Thymus (tissue), 11 donors: Measurements from ENCODE around the gene CAMTA1. TPM values are rescaled to one million over a fixed set of nuclear protein-coding genes. Genes with fewer than 3 reads are reported as not detected.
A peak's percentile ranks its signal among the peaks of the same experiment; 100 is the strongest.
"Not testable (repeated sequence)": the region's sequence is repeated elsewhere in the genome, so short reads cannot be mapped to it uniquely, and the experiment has no call there.

Experiments
- DNase-seq, 9 donors: peaks; one replicate each; pipeline ENCODE4 v3.0.0-alpha.2; 2013; ENCODE audit warnings: low spot score in 9 of 9, low read depth in 6 of 9, missing footprints in 1 of 9
- H3K27ac ChIP-seq, 2 donors: one replicate each; pipeline ENCODE4 v1.5.1; 2013; ENCODE audit warnings: control low read depth in 1 of 2, low read depth in 1 of 2, low read length in 1 of 2, mild to moderate bottlenecking in 1 of 2, moderate library complexity in 1 of 2
- H3K27me3 ChIP-seq, 2 donors: one replicate each; pipeline ENCODE4 v1.5.1; 2013; ENCODE audit warnings: low read length in 1 of 2; ENCODE audit not compliant: control insufficient read depth in 2 of 2, insufficient read depth in 1 of 2
- H3K36me3 ChIP-seq, 2 donors: one replicate each; pipeline ENCODE4 v1.5.1; 2013; ENCODE audit warnings: low read length in 1 of 2, mild to moderate bottlenecking in 1 of 2, moderate library complexity in 1 of 2; ENCODE audit not compliant: control insufficient read depth in 2 of 2, insufficient read depth in 2 of 2
- H3K4me1 ChIP-seq, 2 donors: one replicate each; pipeline ENCODE4 v1.5.1; 2013; ENCODE audit warnings: low read length in 2 of 2; ENCODE audit not compliant: control insufficient read depth in 2 of 2, insufficient read depth in 2 of 2
- H3K4me3 ChIP-seq, 2 donors: one replicate each; pipeline ENCODE4 v1.5.1; 2013; ENCODE audit warnings: low read length in 2 of 2, control low read depth in 1 of 2, mild to moderate bottlenecking in 1 of 2
- H3K9me3 ChIP-seq, 2 donors: one replicate each; pipeline ENCODE4 v1.5.1; 2013; ENCODE audit warnings: low read length in 1 of 2, mild to moderate bottlenecking in 1 of 2; ENCODE audit not compliant: control insufficient read depth in 2 of 2, insufficient read depth in 1 of 2
- WGBS: extraction: QIAGEN DNeasy Blood & Tissue Kit; methylation state at CpG from one replicate; pipeline ENCODE4 v1.1.7; 2013; 5-methylcytosine and 5-hydroxymethylcytosine counted together
- polyA plus RNA-seq: library from polyadenylated mRNA; stranded (reverse); fragments of 200-250 nt; gene quantifications from one replicate; pipeline ENCODE4 v1.2.3, GENCODE V29; 2013
- total RNA-seq: library from RNA; stranded (reverse); fragments of 120-200 nt; gene quantifications from one replicate; pipeline ENCODE4 v1.2.4, GENCODE V29; 2013
- donor health status: healthy.

Gene CAMTA1
- total and polyA plus RNA-seq, 2 donors = 32.0 to 158 TPM

GRCh38 chr1:7381729-7382128 is 596.5 kb downstream of the CAMTA1 start:
- H3K36me3 ChIP-seq, H3K27me3 ChIP-seq, H3K9me3 ChIP-seq, H3K4me3 ChIP-seq, DNase-seq, H3K27ac ChIP-seq, H3K4me1 ChIP-seq: not testable (repeated sequence)
- 56% methylated on average over 3 of the region's 3 CpGs for WGBS

GRCh38 chr1:7382971-7383370 is 597.7 kb downstream of the CAMTA1 start:
- 93% methylated on average over 6 of the region's 6 CpGs for WGBS
- Histone ChIP-seq H3K9me3 (no peaks in the 10 kb centered on the region), H3K27me3 (peaks cover 0 to 7% of the 10 kb centered on the region in 2 donors), H3K4me3 (no peak overlapping the region), H3K4me1 (peaks cover 0 to 4% of the 10 kb centered on the region in 2 donors), H3K36me3 (no peaks in the 10 kb centered on the region), H3K27ac (no peak overlapping the region)
- no peak for DNase-seq

- no peak overlapping the region for H3K27ac ChIP-seq
- peaks cover 0 to 4% of the 10 kb centered on the region in 2 donors for H3K27me3 ChIP-seq
- no peak for DNase-seq
- H3K4me3 ChIP-seq = no peak overlapping the region
- H3K4me1 ChIP-seq = peaks cover 0 to 4% of the 10 kb centered on the region in 2 donors
- 96% methylated on average over 13 of the region's 13 CpGs for WGBS
- H3K9me3 ChIP-seq = no peaks in the 10 kb centered on the region
- no peaks in the 10 kb centered on the region for H3K36me3 ChIP-seq
Measured at GRCh38 chr1:7383671-7384520, 598.6 kb downstream of the CAMTA1 start.

GRCh38 chr1:7384679-7385078 is 599.4 kb downstream of the CAMTA1 start:
- no peak overlapping the region for H3K27ac ChIP-seq
- 82% methylated on average over 7 of the region's 7 CpGs for WGBS
- H3K27me3 ChIP-seq = peaks cover 0 to 1% of the 10 kb centered on the region in 2 donors
- no peaks in the 10 kb centered on the region for H3K36me3 ChIP-seq
- H3K9me3 ChIP-seq = no peaks in the 10 kb centered on the region
- H3K4me3 ChIP-seq = no peak overlapping the region
- H3K4me1 ChIP-seq = peaks cover 0 to 4% of the 10 kb centered on the region in 2 donors
- no peak for DNase-seq

GRCh38 chr1:7385471-7386225 is 600.4 kb downstream of the CAMTA1 start:
- H3K27ac ChIP-seq = no peak overlapping the region
- no peaks in the 10 kb centered on the region for H3K36me3 ChIP-seq
- peaks cover 0 to 4% of the 10 kb centered on the region in 2 donors for H3K4me1 ChIP-seq
- WGBS = 89% methylated on average over 19 of the region's 19 CpGs
- no peaks in the 10 kb centered on the region for H3K9me3 ChIP-seq
- H3K27me3 ChIP-seq = no peaks in the 10 kb centered on the region
- DNase-seq = no peak
- no peak overlapping the region for H3K4me3 ChIP-seq

GRCh38 chr1:7386226-7387052 is 601.2 kb downstream of the CAMTA1 start:
- Histone ChIP-seq H3K9me3 (no peaks in the 10 kb centered on the region), H3K4me3 (no peak overlapping the region), H3K27ac (no peak overlapping the region), H3K36me3 (no peaks in the 10 kb centered on the region), H3K27me3 (no peaks in the 10 kb centered on the region), H3K4me1 (peaks cover 0 to 4% of the 10 kb centered on the region in 2 donors)
- 95% methylated on average over 20 of the region's 20 CpGs for WGBS
- DNase-seq = no peak

GRCh38 chr1:7387053-7387927 is 602.0 kb downstream of the CAMTA1 start:
- Histone ChIP-seq H3K36me3 (no peaks in the 10 kb centered on the region), H3K4me3 (no peak overlapping the region), H3K4me1 (peaks cover 0 to 4% of the 10 kb centered on the region in 2 donors), H3K27ac (peak overlapping the region in 1 of 2 donors; percentile 5), H3K9me3 (no peaks in the 10 kb centered on the region), H3K27me3 (no peaks in the 10 kb centered on the region)
- peak in 1 of 9 donors; percentile 13 for DNase-seq
- WGBS = 92% methylated on average over 9 of the region's 9 CpGs

- H3K9me3 ChIP-seq = no peaks in the 10 kb centered on the region
- H3K27ac ChIP-seq = no peak overlapping the region
- H3K4me3 ChIP-seq = no peak overlapping the region
- no peak for DNase-seq
- no peaks in the 10 kb centered on the region for H3K27me3 ChIP-seq
- H3K36me3 ChIP-seq = no peaks in the 10 kb centered on the region
- WGBS = 91% methylated on average over 11 of the region's 11 CpGs
- peaks cover 0 to 4% of the 10 kb centered on the region in 2 donors for H3K4me1 ChIP-seq
Measured at GRCh38 chr1:7388141-7388487, 602.9 kb downstream of the CAMTA1 start.
